GM19328 (cell line): Measurements from ENCODE around the gene PRICKLE1.
"Not testable (repeated sequence)": the region's sequence is repeated elsewhere in the genome, so short reads cannot be mapped to it uniquely, and the experiment has no call there.

Source experiments
- ATAC-seq: cut with Tn5 transposase; IDR thresholded peaks from one replicate; pipeline ENCODE4 v1.9.1; 2021; ENCODE audit warnings: mild to moderate bottlenecking, moderate library complexity; ENCODE audit not compliant: unreplicated experiment

The PRICKLE1 gene

DNA sequence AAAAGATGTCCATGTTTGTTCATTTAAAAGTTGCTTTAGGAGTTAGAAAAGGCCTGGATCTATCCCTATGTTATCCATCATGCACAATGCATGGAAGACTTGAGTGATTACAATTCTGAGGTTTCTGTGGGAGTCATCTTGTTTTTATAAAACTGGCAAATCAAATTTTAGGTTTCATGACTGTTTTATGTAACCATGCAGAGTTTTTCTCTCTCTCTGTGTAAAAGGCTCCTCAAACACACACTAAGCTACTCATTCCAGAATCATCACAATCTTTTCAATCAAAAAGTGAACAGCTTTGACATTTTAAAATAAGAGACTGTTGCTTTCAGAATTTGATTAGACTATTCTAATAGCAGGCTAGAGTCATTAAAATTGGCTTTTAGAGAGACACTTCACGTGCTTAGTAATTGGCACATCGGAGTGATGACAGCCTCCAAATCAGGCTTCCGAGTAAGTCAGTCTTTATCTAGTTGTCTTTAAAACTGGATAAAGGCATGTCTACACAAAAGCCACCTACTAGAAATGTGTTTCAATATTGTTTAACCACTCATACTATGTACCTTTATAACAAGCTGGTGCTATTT, 31.9 kb downstream of the PRICKLE1 start:
- no peak for ATAC-seq

DNA sequence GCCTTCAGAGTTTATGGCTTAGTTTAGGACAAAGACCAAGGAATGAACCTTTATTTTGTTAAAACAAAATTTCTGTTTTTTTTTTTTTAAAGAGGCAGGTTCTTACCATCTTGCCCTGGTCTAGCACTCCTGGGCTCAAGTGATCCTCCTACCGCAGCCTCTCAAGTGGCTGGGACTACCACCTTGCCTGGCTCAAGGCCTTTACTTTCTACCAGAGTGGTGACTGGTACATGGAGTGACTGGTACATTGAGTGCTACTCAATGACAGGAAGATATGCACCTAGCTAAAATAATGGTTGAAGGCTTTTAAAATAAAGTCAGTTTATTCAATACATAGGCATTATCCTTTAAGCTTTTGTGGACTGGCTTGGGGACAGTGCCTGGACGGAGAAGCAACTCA, 32.6 kb downstream of the PRICKLE1 start:
- ATAC-seq = no peak

DNA sequence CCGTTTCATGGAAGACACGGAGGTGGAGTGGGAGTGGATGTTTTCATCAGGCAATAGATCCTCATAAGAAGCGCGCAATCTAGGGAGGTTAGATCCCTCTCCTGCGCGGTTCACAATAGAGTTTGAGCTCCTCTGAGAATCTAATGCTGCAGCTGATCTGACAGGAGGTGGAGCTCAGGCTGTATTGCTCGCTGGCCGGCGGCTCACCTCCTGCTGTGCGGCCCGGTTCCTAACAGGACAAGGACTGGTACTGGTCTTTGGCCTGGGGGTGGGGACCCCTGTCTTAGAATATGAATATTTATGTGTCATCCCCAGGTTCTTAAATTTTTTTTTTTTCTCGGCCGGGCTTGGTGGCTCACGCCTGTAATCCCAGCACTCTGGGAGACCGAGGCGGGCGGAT, 36.7 kb downstream of the PRICKLE1 start:
- no peak for ATAC-seq

DNA sequence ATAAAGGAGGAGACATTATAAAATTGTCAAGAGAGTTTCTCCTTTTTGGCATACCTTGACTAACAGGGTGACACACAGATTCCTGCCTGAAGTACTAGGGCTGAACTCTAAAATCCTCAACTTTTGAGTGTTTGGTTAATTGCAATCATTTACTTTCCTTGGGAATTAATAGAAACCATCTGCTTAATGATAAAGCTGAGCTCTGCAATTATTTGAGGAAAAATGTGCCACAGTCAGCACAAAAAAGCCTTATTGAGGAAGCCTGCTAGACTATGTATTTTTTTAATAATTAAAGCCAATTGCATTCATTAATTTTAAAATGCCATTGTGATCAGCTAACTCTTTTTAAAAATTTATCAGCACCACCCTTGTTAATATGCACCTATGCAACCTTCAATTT, 38.7 kb downstream of the PRICKLE1 start:
- no peak for ATAC-seq

DNA sequence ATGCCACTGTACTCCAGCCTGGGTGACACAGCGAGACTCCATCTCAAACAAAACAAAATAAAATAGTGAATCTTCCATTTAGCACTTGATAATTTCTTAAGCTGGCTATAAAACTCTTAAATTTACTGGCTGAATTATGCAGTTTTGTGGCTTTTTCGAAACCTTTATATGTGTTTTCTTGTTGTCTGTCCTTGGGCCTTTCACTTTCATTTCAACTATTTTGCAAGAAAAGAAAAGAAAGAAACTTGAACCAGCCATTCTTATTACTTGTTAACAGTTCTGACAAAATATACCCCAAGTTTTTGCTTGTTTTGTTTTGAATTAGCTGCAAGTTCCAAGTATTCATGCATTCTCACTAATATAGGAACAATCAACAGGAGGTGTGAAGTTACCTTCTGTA, 42.8 kb downstream of the PRICKLE1 start:
- ATAC-seq = no peak

DNA sequence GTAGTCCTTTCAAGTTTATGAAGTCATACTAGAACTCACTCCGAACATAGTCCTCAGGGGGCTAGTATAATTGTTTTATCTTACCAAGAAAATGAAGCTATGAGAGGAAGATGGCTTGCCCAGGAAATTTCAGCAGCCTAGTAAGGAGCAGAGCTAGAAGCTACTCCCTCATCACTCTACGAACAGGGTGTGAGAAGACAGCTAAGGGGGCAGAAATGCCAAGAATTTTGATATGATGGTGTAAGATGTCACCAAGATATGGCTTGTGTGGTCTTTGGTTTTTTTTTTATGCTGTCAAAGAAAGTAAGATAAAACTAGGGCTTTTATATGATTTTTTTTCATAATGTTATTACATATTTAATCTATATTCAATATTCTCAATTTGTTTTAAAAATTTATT, 47.6 kb downstream of the PRICKLE1 start:
- no peak for ATAC-seq

DNA sequence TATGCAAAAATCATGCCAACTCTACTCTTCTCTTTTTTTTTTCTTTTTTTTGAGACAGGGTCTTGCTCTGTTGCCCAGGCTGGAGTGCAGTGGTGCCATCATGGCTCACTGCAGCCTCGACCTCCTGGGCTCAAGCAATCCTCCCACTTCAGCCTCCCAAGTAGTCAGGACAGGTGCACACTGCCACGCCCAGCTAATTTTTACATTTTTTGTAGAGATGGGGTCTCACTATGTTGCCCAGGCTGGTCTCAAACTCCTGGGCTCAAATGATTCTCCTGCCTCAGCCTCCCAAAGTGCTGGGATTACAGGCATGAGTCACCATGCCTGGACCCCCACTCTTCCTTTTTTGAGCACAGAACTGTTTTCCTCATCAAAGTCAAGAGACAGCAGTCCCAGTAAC, 48.2 kb downstream of the PRICKLE1 start:
- not testable (repeated sequence) for ATAC-seq

DNA sequence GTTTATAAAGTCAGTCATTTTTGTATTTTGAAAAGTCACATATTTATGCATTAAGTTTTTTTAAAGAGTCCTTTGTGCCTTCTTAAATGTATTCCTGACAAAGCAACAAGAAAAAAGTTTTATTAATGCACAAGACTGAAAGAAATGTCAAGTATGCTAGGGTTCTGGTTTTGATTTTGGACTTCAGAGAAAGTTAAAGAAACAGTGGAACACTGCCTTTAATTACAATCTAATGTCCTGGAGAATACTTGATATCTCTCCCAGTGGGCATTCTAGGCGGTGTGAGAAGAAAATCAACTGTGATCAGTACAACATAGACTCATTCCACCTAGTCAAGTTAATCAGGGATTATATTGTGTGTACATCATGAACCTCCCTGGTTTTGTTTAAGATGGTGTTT, 49.9 kb downstream of the PRICKLE1 start:
- no peak for ATAC-seq

DNA sequence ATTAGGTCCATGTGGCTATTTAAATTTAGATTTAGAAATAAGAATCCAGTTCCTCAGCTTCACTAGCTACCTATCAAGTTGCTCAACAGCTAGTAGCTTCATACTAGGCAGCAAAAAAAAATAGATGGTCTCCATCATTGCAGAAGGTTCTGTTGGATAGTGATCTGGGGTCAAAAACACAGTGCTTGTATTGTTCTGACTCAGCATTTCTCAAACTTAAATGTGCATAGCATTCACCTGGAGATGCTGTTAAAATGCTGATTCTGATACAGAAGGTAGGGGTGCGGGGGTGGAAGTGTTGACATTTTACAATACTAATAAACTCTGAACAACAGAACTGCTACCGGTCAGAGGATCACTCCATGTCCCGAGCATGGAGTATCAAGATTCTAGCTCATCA, 51.3 kb downstream of the PRICKLE1 start:
- no peak for ATAC-seq

DNA sequence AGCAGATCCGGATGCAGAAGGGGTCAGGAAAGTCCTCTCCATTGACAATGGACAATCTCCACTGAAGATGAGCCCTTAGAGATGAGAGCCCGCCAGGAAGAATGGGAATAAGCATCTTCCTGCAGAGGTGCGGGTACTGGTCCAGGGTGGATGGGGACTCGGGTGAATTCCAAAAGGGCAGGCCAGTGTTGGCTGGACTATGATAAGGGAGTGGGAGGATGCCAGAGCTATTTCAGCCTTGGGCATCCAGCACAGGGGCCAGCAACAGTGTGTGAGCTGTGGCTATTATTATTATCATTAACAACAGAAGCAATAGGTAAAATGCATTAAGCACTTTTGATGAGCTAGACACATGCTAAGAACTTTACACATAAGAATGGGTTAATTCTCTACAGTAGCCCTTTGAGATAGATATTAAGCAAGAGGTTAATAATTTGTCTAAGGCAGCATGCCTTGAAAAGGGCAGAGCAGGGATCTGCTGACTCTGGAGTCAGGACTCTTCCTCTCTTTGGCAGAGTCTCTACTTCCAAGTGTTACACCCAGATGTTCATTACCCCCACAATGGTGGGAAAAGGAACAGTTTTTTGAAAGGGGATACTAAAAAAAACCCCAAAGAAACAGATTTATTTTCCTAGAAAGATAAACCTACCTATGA, 55.2 kb downstream of the PRICKLE1 start:
- ATAC-seq = no peak

DNA sequence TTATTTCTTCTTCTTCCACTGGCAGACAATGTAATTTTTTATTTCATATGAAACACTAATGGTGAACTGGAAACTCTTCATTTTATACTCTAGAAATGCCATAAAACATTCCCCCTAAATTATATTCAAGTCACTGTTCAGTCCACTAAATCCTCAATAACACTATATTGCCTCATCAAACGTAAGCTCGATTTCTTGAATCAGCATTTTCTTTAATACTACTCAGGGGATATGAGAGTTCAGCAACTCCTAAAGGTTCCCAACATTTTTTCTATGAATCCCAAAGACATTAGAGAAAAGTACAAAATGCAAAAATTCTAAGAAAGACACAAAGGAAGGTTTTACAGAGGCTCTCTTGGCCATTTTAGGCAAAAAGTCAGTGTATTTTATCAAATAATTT, 59.3 kb downstream of the PRICKLE1 start:
- no peak for ATAC-seq

DNA sequence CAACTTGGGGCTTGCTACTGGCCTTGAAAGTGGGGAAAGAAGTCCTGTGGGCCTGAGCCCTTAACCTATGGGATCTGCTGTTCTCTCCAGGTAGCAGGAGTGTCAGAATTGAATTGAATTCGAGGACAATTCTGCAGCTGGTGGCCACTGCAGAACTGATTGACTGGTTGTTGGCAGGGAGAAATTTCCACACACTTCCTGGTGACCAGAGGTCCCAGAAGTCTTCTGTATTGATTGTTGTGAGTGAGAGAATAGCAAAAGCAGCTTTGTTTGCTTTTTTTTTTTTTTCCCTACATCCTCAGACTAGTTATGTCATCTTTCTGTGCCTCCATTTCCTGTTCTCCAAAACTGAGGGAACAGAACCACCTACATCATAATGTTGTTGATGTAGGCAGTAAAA, 64.1 kb downstream of the PRICKLE1 start:
- no peak for ATAC-seq

DNA sequence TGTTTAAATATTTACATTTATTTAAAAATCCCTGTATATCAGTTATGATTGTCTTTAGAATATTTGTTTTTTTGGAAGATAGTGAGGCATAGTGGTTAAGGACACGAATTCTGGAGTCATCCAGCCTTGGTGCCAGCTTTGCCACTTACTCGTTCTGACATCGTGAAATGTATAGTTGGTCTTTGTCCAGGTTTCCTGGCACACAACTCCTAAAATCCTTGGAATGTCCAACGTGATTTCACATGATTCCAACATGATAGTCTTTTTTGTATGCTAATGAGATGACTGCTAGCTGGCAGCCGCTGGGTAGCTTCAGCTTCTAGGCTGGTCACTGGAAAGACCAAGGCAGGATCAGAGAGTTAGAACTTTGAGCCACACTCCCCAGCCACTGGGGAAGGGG, 64.8 kb downstream of the PRICKLE1 start:
- no peak for ATAC-seq

DNA sequence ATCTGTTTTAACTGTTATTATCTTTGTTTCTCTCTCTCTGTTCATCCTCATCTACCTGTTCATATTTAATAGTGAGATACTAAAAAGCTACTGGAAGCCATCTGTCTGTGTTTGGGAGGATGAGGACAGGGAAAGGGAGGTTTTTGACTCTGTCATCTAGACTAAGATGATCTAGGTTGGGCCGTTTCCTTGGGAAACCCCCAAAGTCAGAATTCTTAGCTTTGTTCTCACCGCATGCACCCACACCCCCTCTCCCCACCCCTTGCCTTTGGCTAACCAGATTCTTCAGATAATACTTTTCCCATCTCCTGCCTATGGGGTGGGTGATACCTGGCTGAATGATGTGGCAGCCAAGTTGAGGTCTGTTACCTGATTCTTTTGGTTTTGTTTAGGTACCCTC, 73.0 kb downstream of the PRICKLE1 start:
- no peak for ATAC-seq

DNA sequence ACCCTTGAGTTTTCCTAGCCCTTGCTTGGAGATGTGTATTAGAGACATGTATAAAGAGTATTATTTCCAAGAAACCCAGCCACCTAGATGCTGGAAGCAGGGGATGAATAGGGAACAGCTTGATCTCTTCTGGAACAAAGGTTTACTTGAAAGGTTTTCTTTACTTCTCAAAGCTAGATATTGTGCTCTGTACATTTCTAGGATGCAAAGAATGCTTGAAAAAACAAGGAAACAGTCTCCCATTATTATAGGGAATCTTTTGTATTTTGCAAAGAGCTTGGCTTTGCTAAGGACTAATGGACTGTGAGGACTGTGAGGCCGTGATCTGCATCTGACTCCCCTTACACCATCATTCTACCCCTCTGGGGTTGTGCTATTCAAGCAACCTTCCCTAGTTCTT, 77.9 kb downstream of the PRICKLE1 start:
- ATAC-seq = no peak

DNA sequence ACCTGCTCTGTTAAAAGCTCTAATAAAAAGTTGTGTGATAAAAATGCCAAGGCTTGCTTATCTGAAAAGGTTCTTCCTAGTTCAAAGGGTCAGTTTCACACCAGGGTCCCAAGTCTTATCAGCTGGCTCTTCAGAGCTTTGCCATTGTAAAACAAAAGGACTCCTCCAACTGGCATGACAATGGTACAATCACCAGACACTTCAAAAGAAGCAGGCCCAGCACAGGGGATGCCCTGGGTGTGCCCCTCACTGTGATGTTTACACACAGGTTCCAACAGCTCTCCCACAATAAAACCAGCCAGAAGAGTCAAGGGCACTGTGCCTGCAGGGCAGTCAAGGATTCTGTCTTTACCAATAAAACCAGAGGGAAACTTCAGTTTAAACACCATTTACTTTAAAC, 78.7 kb downstream of the PRICKLE1 start:
- no peak for ATAC-seq

DNA sequence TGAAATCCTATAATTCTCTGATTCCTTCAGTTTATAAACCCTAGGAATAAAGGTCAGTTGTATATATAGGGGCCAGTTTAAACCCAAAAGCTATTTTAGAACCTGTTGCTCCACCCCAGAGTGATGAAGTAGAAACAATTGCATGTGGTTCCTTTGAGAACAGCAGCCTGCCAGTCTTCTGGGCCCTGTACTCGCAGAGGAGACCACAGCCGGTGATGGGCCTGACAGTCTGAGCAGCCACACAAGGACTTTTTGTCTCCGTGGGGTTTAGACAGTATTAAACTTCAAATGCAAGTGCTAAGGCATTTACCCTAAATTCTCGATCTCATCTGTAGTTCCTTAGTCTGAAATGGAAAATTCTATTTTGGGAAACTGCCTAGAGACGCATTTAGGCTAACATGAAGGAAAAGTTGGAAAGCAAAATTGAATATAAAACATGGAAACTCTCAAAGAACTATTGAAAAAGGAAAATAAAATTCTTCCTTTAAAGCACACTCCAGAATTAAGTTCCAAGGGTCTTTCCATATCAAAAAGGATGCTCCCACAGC, 80.6 kb downstream of the PRICKLE1 start:
- no peak for ATAC-seq

DNA sequence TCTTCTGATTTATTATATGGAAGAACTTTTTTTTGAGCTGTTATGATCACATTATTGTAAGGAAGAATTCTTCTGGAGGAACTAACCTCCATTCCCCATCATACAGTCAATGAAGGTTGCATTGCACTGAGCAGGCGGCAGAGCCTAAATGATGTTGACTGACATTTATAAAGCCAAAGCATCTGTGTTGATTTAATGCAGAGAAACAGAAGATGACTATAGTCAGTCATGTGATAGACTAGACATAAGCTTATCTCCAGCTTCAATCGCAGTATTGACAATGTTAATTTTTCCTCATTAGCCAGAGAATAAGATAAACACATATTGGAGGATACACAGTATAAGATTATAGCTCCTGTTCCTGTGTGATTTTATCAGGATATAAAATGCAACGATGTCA, 82.0 kb downstream of the PRICKLE1 start:
- no peak for ATAC-seq

DNA sequence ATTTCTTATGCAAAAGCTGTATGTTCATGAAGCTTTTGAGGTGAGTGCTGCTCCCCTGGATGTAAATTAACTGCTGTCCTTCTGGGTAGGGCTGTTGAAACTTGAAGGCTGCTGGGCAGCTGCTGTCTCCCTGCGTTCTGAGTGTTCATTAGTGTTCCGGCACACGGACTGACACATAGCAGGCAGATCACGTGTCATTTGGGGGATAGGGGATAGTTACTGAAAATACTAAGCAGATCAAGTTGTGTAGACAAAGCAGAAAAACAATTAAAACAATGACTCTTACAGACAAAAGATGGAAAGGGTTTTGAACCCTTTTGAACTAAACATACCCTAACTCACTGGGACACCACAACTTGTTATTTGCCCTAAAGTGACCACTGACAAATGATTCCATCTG, 82.5 kb downstream of the PRICKLE1 start:
- no peak for ATAC-seq

DNA sequence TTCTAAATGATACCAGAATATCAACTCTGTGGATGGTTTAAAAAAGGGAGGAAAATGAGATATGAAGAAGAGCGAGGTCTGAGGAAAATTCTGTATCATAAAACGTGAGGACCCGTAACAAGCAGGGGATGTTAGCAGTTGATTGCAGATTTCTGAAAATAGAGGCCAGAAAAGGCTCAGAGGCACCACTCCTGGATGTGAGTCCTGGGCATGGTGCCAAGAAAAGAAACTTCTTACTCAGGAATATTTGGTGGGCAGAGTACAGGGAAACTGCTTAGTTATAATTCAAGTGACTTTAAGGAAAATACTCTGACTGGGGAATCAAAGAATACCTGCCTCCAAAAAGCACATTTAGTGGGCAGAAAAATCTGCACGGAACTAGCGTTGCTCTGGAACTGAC, 85.5 kb downstream of the PRICKLE1 start:
- ATAC-seq = no peak

DNA sequence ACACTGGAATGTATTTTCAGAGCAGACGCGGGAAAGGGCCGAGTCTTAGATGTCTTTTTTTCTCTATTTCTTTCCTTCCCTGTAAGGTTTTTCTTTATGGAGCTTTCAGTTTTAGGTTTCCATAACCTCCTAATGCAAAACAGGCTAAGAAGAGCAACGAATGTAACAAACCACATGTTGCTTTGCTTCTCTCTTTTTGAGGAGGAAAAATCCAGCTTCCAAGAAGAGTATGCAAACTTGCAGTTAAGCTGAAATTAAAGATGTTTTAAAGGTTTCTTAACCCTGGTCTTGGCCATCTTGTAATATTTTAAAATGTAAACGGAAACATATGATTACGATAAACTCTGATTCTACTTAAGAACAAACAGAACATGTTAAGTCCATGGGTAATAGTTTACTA, 86.9 kb downstream of the PRICKLE1 start:
- no peak for ATAC-seq

DNA sequence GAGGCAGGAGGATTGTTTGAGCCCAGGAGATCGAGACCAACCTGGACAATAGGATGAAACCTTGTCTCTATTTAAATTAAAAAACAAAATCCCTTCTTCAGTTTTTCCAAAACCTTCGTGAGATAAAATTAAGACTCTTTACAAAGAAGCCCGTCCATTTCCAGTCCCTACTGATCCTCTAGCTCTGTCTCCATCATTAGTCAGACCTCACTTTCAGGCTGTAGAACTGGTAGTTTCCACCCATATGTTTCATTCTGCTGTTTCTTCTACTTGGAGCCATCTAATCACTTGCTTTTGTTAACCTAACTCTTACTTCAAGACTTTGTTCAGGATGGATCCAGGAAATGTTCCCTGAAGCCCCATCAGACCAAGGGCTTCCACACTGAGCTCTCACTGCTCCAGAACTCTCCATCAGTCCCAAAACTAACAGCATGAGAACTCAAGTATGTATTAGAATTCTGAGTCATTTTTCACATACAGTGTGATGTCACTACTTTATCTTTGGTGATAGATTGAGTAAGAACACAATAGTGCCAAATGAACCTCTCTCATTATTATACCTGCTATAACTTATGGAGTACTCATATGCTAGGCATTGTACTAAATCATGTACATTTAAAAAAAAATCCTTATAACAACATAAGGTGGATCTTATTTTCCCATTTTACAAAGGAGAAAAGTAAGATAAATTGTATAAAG, 90.8 kb downstream of the PRICKLE1 start:
- no peak for ATAC-seq
